Lower lobe of right lung (tissue), 2 donors: ENCODE data around the gene DDX55. TPM values are rescaled to one million over a fixed set of nuclear protein-coding genes. Genes with fewer than 3 reads are reported as not detected.

Experiments used
- ATAC-seq, 2 donors: fragments of 200-7000 bp; cut with Tn5 transposase; one replicate each; pipeline ENCODE4 v1.9.1; 2020 to 2022; ENCODE audit warnings: mild to moderate bottlenecking in 2 of 2, moderate library complexity in 2 of 2
- DNase-seq: peaks from one replicate; pipeline ENCODE4 v3.0.0-alpha.2; 2020
- H3K27ac ChIP-seq: fragments of 200-600 bp; one replicate; pipeline ENCODE4 v1.8.0; 2022
- H3K27me3 ChIP-seq: fragments of 200-600 bp; one replicate; pipeline ENCODE4 v1.8.0; 2022; ENCODE audit warnings: low read depth
- H3K36me3 ChIP-seq: fragments of 200-600 bp; one replicate; pipeline ENCODE4 v1.8.0; 2022; ENCODE audit warnings: mild to moderate bottlenecking
- H3K4me1 ChIP-seq: fragments of 200-600 bp; one replicate; pipeline ENCODE4 v1.8.0; 2022
- H3K4me3 ChIP-seq: fragments of 200-600 bp; one replicate; pipeline ENCODE4 v1.8.0; 2022; ENCODE audit warnings: mild to moderate bottlenecking
- H3K9me3 ChIP-seq: fragments of 200-600 bp; one replicate; pipeline ENCODE4 v1.8.0; 2022
- CTCF ChIP-seq: fragments of 200-600 bp; IDR thresholded peaks from one replicate; pipeline ENCODE4 v1.8.0; 2022; ENCODE audit warnings: antibody characterized with exemption, mild to moderate bottlenecking
- intact Hi-C: fragments of 100-400 bp; cut with DNase I; formaldehyde crosslinking; loops from one replicate; pipeline ENCODE4 v1.11.0; 2022
- total RNA-seq: library from RNA; stranded (reverse); fragmentation: NEBNext Ultra II Directional; extraction: Animal tissue kit (Norgen Biotek cat#: 25700); gene quantifications from one replicate; pipeline ENCODE4 v1.2.1, GENCODE V29; 2021
- donor health status: DM: no; HTN: yes; CAD: no; lungs with severe emphysema.

Gene DDX55
- total RNA-seq, 1 donor from 2014 or later = 20.5 TPM

GRCh38 chr12:123614531-123614930 is 12.6 kb downstream of the DDX55 start:
- TF ChIP-seq CTCF = no peak

GRCh38 chr12:123617144-123617543 is 15.2 kb downstream of the DDX55 start:
- no peak for DNase-seq
- no peaks in the 10 kb centered on the region for H3K4me1 ChIP-seq
- H3K4me3 ChIP-seq = no peak overlapping the region
- no peak overlapping the region for H3K27ac ChIP-seq
- ATAC-seq = no peak
- no peaks in the 10 kb centered on the region for H3K9me3 ChIP-seq
- TF ChIP-seq CTCF = no peak
- intact Hi-C loops = no loop called here
- no peaks in the 10 kb centered on the region for H3K27me3 ChIP-seq
- H3K36me3 ChIP-seq = peaks cover 100% of the 10 kb centered on the region

More at GRCh38 chr12:123614531-123614930, 12.6 kb downstream of the DDX55 start:
- ATAC-seq (no peak), DNase-seq (no peak)
- no peak overlapping the region for H3K27ac ChIP-seq
- H3K4me3 ChIP-seq = no peak overlapping the region
- intact Hi-C loops = no loop called here
- H3K9me3 ChIP-seq = no peaks in the 10 kb centered on the region
- no peaks in the 10 kb centered on the region for H3K27me3 ChIP-seq
- H3K36me3 ChIP-seq = peaks cover 100% of the 10 kb centered on the region
- no peaks in the 10 kb centered on the region for H3K4me1 ChIP-seq

DNA sequence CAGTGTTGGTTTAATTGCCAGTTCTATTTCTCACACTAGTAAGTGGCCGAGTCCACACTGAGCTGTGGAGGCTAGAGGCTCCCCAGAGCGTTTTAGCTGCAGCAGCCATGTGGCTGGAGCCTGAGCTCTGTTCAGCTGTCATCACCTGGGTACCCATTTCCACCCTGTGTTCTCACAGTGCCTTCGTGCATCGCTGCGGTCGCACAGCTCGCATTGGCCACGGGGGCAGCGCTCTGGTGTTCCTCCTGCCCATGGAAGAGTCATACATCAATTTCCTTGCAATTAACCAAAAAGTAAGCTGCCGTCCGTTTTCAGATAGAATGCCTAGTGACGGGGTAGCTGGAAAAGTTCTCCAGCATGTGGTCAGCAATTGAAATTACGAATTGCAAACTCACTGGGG is 15.7 kb downstream of the DDX55 start:
- no peak for DNase-seq

GRCh38 chr12:123621101-123621500 is 19.2 kb downstream of the DDX55 start:
- Histone ChIP-seq H3K27ac (no peak overlapping the region), H3K4me3 (no peak overlapping the region), H3K9me3 (no peaks in the 10 kb centered on the region), H3K4me1 (no peaks in the 10 kb centered on the region), H3K27me3 (no peaks in the 10 kb centered on the region), H3K36me3 (peaks cover 100% of the 10 kb centered on the region)
- no peak for DNase-seq
- intact Hi-C loops = no loop called here
- TF ChIP-seq CTCF = no peak
- no peak for ATAC-seq

More for the DNA sequence above, 15.7 kb downstream of the DDX55 start:
- Histone ChIP-seq H3K4me3 (no peak overlapping the region), H3K27ac (no peak overlapping the region), H3K4me1 (no peaks in the 10 kb centered on the region), H3K36me3 (peaks cover 100% of the 10 kb centered on the region), H3K27me3 (no peaks in the 10 kb centered on the region), H3K9me3 (no peaks in the 10 kb centered on the region)
- no peak for TF ChIP-seq CTCF
- intact Hi-C loops = no loop called here
- no peak for ATAC-seq

DNA sequence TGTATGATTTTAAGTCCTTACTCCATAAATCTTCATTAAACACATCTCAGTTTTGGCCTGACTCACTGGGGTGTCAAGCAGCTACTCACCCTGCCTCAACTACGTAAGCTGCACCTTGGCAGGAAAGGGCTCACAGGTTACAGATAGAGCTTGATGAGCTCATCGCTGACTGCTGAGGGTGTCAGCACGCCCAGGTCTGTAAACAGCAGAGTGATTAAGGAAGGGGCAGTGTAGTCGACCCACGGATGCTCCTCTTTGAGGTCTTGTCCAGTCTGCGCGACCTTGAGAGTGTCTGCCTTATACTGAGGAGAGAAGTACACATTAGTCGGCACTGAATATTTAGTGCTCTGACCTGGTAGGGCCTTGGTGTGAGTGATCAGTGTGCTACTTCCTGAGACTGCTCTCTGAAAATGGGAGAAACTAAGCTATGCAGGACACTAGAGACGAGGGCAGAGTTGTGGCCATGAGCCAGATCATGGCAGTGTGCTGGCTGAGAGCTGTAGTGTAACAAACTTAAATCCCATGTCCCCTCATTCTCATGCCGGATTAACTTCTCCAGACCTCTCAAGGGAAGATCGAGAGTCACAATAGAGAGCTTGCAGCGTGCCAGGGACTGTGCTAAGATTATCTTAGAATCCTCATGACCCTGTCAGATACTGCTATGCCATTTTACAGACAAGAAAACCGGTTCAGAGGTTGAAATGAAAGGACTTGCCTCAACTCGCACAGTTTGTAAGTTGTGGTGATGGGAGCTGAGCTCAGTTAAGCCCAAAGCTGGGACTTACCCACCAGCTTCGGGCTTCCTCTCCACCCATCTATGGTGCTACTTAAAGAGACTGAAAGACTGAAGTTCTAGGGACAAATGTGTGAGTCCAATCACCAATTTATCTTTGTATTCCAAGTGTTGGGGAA is 20.0 kb downstream of the DDX55 start:
- intact Hi-C loops = no loop called here

More for the DNA sequence above, 20.0 kb downstream of the DDX55 start:
- no peak for DNase-seq
- no peaks in the 10 kb centered on the region for H3K27me3 ChIP-seq
- peaks cover 100% of the 10 kb centered on the region for H3K36me3 ChIP-seq
- no peak overlapping the region for H3K4me3 ChIP-seq
- no peak for TF ChIP-seq CTCF
- ATAC-seq = no peak
- H3K4me1 ChIP-seq = no peaks in the 10 kb centered on the region
- H3K9me3 ChIP-seq = no peaks in the 10 kb centered on the region
- no peak overlapping the region for H3K27ac ChIP-seq
